Measurements from ENCODE around the gene CMKLR1. TPM values are rescaled to one million over a fixed set of nuclear protein-coding genes. Genes with fewer than 3 reads are reported as not detected.

The CMKLR1 gene
- total RNA-seq, 2 donors from 2014 or later = 2.5 to 11.4 TPM

- DNase-seq = no peak
- ATAC-seq = no peak
- intact Hi-C loops (cut with DNase I, micrococcal nuclease) = no loop called here
These were observed 18.4 kb downstream of the CMKLR1 start for GRCh38 chr12:108320507-108321293.

GRCh38 chr12:108319277-108320234 lies 19.6 kb downstream of the CMKLR1 start:
- no peak for DNase-seq
- intact Hi-C loops (cut with DNase I, micrococcal nuclease) = no loop called here
- ATAC-seq = no peak

- DNase-seq (no peak), ATAC-seq (no peak)
- intact Hi-C loops (cut with DNase I, micrococcal nuclease) = no loop called here
These were observed 20.4 kb downstream of the CMKLR1 start for GRCh38 chr12:108318472-108319275.

- ATAC-seq (no peak), DNase-seq (no peak)
- intact Hi-C loops (cut with DNase I, micrococcal nuclease) = no loop called here
These were observed 21.5 kb downstream of the CMKLR1 start for GRCh38 chr12:108317308-108318234.

GRCh38 chr12:108316176-108317086 lies 22.7 kb downstream of the CMKLR1 start:
- ATAC-seq (no peak), DNase-seq (no peak)
- intact Hi-C loops (cut with DNase I, micrococcal nuclease) = no loop called here

GRCh38 chr12:108315486-108316105 lies 23.5 kb downstream of the CMKLR1 start:
- ATAC-seq (no peak), DNase-seq (no peak)
- intact Hi-C loops (cut with DNase I, micrococcal nuclease) = no loop called here

GRCh38 chr12:108313606-108314351 lies 25.3 kb downstream of the CMKLR1 start:
- intact Hi-C loops (cut with DNase I, micrococcal nuclease) = no loop called here
- DNase-seq (peak; percentile 36 to 51), ATAC-seq (no peak)

GRCh38 chr12:108313241-108313605 lies 25.9 kb downstream of the CMKLR1 start:
- no peak for ATAC-seq
- intact Hi-C loops (cut with DNase I, micrococcal nuclease) = no loop called here
- DNase-seq = no peak

- no peak for ATAC-seq
- intact Hi-C loops (cut with DNase I, micrococcal nuclease) = no loop called here
- peak; percentile 19 to 47 for DNase-seq
These were observed 26.4 kb downstream of the CMKLR1 start for GRCh38 chr12:108312693-108313189.

- ATAC-seq (no peak), DNase-seq (no peak)
- intact Hi-C loops (cut with DNase I, micrococcal nuclease) = no loop called here
These were observed 26.9 kb downstream of the CMKLR1 start for GRCh38 chr12:108312073-108312659.

- ATAC-seq = no peak
- no peak for DNase-seq
- intact Hi-C loops (cut with DNase I, micrococcal nuclease) = no loop called here
These were observed 27.5 kb downstream of the CMKLR1 start for GRCh38 chr12:108311605-108312004.

- ATAC-seq (no peak), DNase-seq (no peak)
- intact Hi-C loops (cut with DNase I, micrococcal nuclease) = no loop called here
These were observed 28.6 kb downstream of the CMKLR1 start for GRCh38 chr12:108310489-108310888.

GRCh38 chr12:108309674-108310312 lies 29.3 kb downstream of the CMKLR1 start:
- ATAC-seq (no peak), DNase-seq (no peak)
- intact Hi-C loops (cut with DNase I, micrococcal nuclease) = no loop called here

GRCh38 chr12:108308395-108309085 lies 30.6 kb downstream of the CMKLR1 start:
- DNase-seq (no peak), ATAC-seq (no peak)
- intact Hi-C loops (cut with DNase I, micrococcal nuclease) = no loop called here

Data from left colon (tissue), 2 donors.